Thyroid gland (tissue), 4 donors: ENCODE data around the gene ZNF280D. TPM values are rescaled to one million over a fixed set of nuclear protein-coding genes. Genes with fewer than 3 reads are reported as not detected.

Source experiments
- DNase-seq, 2 donors: peaks; one replicate each; pipeline ENCODE4 v3.0.0-alpha.2; 2019
- H3K27ac ChIP-seq, 3 donors: fragments of 200-600 bp; sonication (generic); 1 replicate in 2 of 3; 2 replicates in 1 of 3; pipeline ENCODE4 v1.5.1; 2016 to 2019; ENCODE audit warnings: mild to moderate bottlenecking in 1 of 3, moderate library complexity in 1 of 3
- H3K27me3 ChIP-seq: fragments of 200-600 bp; sonication (generic); one replicate; pipeline ENCODE4 v1.5.1; 2019
- H3K36me3 ChIP-seq, 2 donors: fragments of 200-600 bp; sonication (generic); one replicate each; pipeline ENCODE4 v1.5.1; 2016 to 2019
- H3K4me1 ChIP-seq, 2 donors: fragments of 200-600 bp; sonication (generic); one replicate each; pipeline ENCODE4 v1.5.1; 2017 to 2019
- H3K4me3 ChIP-seq, 3 donors: fragments of 200-600 bp; sonication (generic); replicated peaks in 1 of 3; 1 replicate in 2 of 3; 2 replicates in 1 of 3; pipeline ENCODE4 v1.5.1; 2016; ENCODE audit warnings: mild to moderate bottlenecking in 1 of 3
- H3K9me3 ChIP-seq: fragments of 200-600 bp; sonication (generic); one replicate; pipeline ENCODE4 v1.5.1; 2017
- CTCF ChIP-seq, 6 experiments: fragments of 200-600 bp in 3 of 6; fragments of 450-650 bp in 3 of 6; sonication (generic) in 3 of 6; IDR thresholded peaks; one replicate each; pipeline ENCODE4 v1.5.1; 2016 to 2019; ENCODE audit warnings: antibody characterized with exemption in 6 of 6, mild to moderate bottlenecking in 2 of 6, inconsistent platforms in 1 of 6, moderate library complexity in 1 of 6
- POLR2A ChIP-seq, 2 donors: fragments of 450-650 bp; IDR thresholded peaks; one replicate each; pipeline ENCODE4 v1.6.1; 2017; ENCODE audit warnings: antibody characterized with exemption in 2 of 2, mild to moderate bottlenecking in 2 of 2, moderate library complexity in 1 of 2
- WGBS, 2 donors: methylation state at CpG; one replicate each; pipeline ENCODE4 v1.1.5; 2017; 5-methylcytosine and 5-hydroxymethylcytosine counted together
- intact Hi-C: fragments of 100-400 bp; cut with DNase I; formaldehyde crosslinking; loops from one replicate; pipeline ENCODE4 v1.15.1; 2023
- total RNA-seq, 4 donors: library from RNA; depleted of rRNA; stranded (reverse); fragments of >200 nt; gene quantifications; one replicate each; pipeline ENCODE4 v1.2.3, GENCODE V29; 2016

Gene ZNF280D
- total RNA-seq, 4 donors from 2014 or later: 55.6 to 81.8 (median 61.4) TPM

DNA sequence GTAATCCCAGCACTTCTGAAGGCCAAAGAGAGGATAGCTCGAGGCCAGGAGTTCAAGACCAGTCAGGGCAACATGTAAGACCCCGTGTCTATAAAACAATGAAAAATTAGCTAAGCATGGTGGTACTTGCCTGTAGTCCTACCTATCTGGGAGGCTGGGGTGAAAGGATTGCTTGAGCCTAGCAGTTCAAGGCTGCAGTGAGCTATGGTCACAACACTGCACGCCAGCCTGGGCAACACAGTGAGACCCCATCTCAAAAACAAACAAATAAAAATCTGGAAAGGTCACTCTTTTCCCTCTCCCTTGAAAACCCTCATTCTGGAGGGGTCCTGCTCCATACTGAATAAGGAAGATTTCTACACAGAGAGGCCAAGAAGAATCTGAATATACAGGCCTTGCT lies 43.5 kb upstream of the ZNF280D start:
- no peaks in the 10 kb centered on the region for H3K4me1 ChIP-seq
- intact Hi-C loops: no loop called here
- no peak for DNase-seq
- H3K27me3 ChIP-seq: no peaks in the 10 kb centered on the region
- no peaks in the 10 kb centered on the region for H3K36me3 ChIP-seq
- no peak overlapping the region for H3K27ac ChIP-seq
- H3K4me3 ChIP-seq: no peak overlapping the region
- H3K9me3 ChIP-seq: no peaks in the 10 kb centered on the region
- no peak for TF ChIP-seq CTCF (IDR thresholded peaks at IDR 0.05)
- no peak for TF ChIP-seq POLR2A (IDR thresholded peaks at IDR 0.05)
- WGBS, 2 donors: 88 to 96% methylated on average over 3 of the region's 3 CpGs

GRCh38 chr15:56775641-56776040 lies 42.3 kb upstream of the ZNF280D start:
- Histone ChIP-seq H3K27me3 (no peaks in the 10 kb centered on the region), H3K4me1 (no peaks in the 10 kb centered on the region), H3K27ac (no peak overlapping the region), H3K9me3 (no peaks in the 10 kb centered on the region), H3K36me3 (no peaks in the 10 kb centered on the region), H3K4me3 (no peak overlapping the region)
- 65 to 72% methylated on average over 1 of the region's 1 CpG for WGBS, 2 donors
- TF ChIP-seq CTCF (IDR thresholded peaks at IDR 0.05): no peak
- no peak for TF ChIP-seq POLR2A (IDR thresholded peaks at IDR 0.05)
- no peak for DNase-seq
- intact Hi-C loops: no loop called here

DNA sequence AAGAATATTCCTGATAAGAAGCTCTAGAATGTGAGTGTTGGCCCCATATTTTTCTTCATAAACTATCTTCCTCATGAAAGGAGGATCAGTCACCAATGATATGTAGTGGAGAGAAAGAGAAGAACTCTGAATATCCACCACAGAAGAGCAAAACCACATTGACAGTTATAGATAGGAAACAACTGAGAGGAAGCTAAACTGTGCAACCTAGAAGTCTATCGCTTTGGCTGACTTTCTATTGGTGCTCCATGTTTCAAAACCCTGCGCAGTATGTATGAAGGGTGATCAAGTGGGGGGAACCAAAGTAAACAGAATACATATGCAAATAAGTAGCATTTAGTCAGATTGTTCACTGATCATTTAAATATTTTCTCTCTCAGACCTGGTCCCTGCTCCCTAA lies 41.0 kb upstream of the ZNF280D start:
- Histone ChIP-seq H3K27me3 (no peaks in the 10 kb centered on the region), H3K27ac (no peak overlapping the region), H3K36me3 (no peaks in the 10 kb centered on the region), H3K4me1 (no peaks in the 10 kb centered on the region), H3K4me3 (no peak overlapping the region), H3K9me3 (no peaks in the 10 kb centered on the region)
- TF ChIP-seq POLR2A (IDR thresholded peaks at IDR 0.05): no peak
- no peak for TF ChIP-seq CTCF (IDR thresholded peaks at IDR 0.05)
- 90% methylated on average over 2 of the region's 2 CpGs for WGBS, 2 donors
- intact Hi-C loops: no loop called here
- DNase-seq: no peak

- Histone ChIP-seq H3K4me3 (no peak overlapping the region), H3K27ac (no peak overlapping the region), H3K27me3 (no peaks in the 10 kb centered on the region), H3K4me1 (no peaks in the 10 kb centered on the region), H3K36me3 (no peaks in the 10 kb centered on the region), H3K9me3 (no peaks in the 10 kb centered on the region)
- intact Hi-C loops: no loop called here
- no peak for TF ChIP-seq CTCF (IDR thresholded peaks at IDR 0.05)
- DNase-seq: no peak
- WGBS, 2 donors: 70 to 80% methylated on average over 6 of the region's 6 CpGs
Measured at GRCh38 chr15:56772868-56773639, 39.7 kb upstream of the ZNF280D start.

DNA sequence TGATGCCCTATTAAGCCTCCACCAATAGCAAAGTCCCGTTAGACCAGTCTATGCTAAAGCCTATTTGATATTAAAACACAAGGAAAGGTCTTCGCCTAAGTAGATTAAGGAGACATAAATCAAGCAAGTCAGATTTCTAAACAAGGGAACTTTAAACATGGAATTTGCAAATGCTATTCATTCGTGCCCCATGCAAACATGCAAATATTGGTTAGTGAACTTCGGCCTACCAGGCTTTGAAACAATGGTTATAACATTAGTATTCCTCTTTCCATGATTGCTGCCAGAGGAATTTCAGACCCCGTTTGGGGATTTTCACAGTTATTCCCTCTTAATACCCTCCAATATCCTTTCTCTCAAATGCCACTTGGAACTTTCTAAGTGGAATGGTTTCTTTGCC lies 36.9 kb upstream of the ZNF280D start:
- DNase-seq: no peak
- H3K4me3 ChIP-seq: no peak overlapping the region
- H3K27me3 ChIP-seq: no peaks in the 10 kb centered on the region
- WGBS, 2 donors: 89 to 91% methylated on average over 5 of the region's 5 CpGs
- no peaks in the 10 kb centered on the region for H3K4me1 ChIP-seq
- H3K9me3 ChIP-seq: no peaks in the 10 kb centered on the region
- H3K27ac ChIP-seq: no peak overlapping the region
- TF ChIP-seq CTCF (IDR thresholded peaks at IDR 0.05) (no peak), POLR2A (IDR thresholded peaks at IDR 0.05) (no peak)
- intact Hi-C loops: no loop called here
- no peaks in the 10 kb centered on the region for H3K36me3 ChIP-seq
